ENCODE data around the gene VASP.

GRCh38 chr19:45560038-45560437, 52.8 kb downstream of the VASP start:
- TF ChIP-seq EZH2 (IDR thresholded peaks at IDR 0.05; ENCODE audit: low read length, missing control alignments), result no peak
- no peak for TF ChIP-seq CTCF (conservative IDR thresholded peaks at IDR 0.05 in 1 of 2, IDR thresholded peaks at IDR 0.05 in 1 of 2; ENCODE audit: low read depth in 1 of 2, low read length in 2 of 2)

Data from fibroblast of lung (primary cell).